Islet of Langerhans (tissue), 1 donor: ENCODE measurements around the gene ZC3H12C.
"Not testable (repeated sequence)": the region's sequence is repeated elsewhere in the genome, so short reads cannot be mapped to it uniquely, and the experiment has no call there.

Experiments used
- FAIRE-seq: peaks from one replicate; lab custom pipeline; 2011; peaks lifted over from hg19 to GRCh38; lab: Jason Lieb, UNC

The ZC3H12C gene

DNA sequence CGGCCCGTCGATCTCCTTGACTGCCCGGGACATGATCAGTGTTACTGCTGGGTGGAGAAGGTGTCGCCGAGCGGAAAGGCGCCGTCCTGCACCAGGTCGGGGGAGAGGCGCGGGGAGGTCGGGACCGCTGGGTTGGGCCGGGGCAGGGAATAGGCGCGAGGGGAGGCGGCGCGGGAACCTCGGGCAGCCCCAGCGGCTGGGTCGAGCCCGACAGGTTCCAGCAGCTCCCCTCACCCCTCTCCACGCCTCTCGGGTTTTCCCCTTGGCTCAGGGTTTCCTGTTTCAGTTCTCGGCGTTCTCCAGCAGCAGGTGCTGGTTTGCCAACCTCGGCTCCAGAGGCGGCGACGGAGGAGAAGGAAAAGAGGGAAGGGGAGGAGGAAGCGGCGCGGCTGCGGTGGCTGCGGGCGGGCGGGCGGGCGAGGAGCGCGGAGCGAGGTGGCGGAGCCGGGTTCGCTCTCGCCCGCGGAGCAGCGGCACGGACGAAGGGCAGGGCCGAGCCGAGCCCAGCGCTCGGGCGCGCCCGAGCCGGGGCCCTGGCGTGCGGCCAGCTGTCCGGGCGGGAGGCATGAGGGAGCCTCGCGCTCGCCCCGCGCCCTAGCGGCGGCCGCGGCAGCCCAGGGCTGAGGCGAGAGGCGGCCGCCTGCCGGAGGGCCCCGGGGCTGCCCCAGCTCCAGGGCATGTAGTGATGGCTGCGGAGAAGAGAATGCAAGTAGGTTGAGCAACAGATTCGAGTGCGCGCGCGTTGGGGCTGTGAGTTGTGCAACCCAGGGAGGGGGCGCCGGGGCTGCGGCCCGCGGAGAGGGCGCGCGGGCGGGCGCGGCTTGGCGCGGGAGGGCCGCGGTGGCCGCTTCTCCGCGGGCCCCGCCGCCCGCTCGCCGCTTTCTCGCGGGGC is at the start of gene ZC3H12C:
Gene ZC3H12C, plus strand, starts transcription at position 878 of the 892 bp plus-strand sequence. CDS start 20 bp downstream, outside the sequence.
- no peak for FAIRE-seq

DNA sequence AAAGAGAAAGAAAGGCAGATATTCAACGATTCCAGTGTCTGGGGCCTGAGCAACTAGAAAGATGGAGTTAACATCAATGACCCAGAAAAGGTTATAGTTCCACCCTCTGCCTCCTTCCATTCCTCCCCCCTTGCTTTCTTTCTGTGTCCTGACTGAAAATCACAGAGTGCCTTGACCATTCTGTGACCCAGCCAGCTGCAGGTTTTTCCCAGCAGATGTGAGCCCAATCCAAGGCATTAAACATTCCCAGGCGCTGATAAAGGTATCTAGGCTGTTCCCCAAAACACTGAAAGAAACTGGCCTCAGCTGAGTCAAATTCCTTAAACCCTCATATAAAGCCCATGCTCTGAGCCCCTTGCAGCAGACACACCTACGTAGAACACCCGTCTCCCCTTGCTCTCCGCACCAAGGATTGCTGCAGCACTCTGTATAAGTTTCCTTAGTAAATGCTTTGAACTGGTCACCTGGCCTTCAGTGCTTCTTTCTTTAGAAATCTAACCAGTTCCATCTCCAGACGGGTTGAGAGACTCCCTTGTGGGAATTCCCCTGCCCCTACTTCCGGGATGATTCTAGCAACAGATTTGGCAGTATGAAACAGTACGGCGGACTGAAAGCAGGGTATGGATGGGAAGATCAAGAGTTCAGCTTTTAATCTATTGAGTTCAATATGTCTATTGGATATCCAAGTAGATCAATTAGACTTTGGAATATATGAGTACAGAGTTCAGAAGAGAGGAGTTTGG is 48.8 kb upstream of the ZC3H12C start:
- FAIRE-seq, result no peak

DNA sequence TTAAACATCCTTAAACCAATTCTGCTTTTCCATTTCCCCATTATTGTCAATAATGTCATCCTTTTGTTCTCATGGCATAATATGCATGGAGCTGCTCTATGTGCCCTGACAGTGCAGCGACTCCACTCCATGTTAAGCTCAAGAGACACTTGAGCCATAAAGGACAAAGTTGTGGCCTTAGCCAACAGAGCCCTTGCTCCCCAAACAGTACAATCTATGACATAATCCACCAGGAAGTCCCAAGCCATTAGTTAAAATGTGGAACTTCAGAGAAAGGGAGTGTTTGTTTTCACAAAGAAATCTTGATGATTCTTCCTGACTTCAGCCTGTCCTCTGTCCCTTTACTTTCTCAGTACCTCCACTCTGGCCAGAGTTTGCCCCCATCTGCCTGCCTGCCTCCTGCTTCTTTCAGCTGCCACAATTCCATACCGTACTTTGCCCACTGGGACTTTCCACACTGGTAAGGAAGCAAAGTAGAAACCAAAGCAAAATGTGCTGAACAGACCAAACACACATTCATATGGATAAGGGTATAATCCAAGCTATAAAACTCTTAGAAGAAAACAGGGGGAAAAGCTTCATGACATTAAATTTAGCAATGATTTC is 46.3 kb upstream of the ZC3H12C start:
- no peak for FAIRE-seq

DNA sequence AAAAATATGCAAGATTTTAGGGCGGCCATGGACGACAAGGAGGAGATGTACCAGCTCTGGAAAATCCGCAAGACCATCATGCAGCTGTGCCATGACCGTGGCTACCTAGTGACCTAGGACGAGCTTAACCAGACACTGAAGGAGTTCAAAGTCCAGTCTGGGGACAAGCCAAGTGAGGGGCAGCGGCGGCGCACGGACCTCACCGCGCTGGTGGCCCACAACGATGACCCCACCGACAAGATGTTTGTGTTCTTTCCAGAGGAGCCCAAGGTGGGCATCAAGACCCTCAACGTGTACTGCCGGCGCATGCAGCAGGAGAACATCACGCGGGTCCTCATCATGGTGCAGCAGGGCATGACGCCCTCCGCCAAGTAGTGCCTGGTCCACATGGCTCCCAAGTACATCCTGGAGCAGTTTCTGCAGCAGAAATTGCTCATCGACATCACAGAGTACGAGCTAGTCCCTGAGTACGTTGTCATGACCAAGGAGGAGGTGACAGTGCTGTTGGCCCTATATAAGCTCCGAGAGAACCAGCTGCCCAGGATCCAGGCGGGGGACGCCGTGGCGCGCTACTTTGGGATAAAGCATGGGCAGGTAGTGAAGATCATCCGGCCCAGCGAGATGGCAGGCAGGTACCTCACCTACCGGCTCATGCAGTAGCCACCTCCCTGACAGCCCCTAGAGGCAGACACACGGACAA is 43.5 kb upstream of the ZC3H12C start:
- FAIRE-seq, result no peak

DNA sequence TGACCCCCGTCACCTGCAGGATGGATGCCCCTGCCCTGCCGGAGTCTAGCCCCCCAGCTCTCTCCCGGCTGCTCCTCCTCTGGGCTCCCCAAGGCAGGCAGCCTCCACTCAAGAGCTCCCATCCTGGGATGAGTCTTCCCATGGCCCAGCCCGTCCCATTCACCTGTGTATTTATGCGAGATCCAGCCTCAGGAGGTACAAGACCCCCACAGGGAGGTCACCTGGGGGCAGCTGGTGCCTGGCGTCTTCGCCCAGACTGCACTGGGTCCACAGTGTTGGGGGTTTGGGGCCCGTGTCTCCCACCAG is 43.0 kb upstream of the ZC3H12C start:
- no peak for FAIRE-seq

DNA sequence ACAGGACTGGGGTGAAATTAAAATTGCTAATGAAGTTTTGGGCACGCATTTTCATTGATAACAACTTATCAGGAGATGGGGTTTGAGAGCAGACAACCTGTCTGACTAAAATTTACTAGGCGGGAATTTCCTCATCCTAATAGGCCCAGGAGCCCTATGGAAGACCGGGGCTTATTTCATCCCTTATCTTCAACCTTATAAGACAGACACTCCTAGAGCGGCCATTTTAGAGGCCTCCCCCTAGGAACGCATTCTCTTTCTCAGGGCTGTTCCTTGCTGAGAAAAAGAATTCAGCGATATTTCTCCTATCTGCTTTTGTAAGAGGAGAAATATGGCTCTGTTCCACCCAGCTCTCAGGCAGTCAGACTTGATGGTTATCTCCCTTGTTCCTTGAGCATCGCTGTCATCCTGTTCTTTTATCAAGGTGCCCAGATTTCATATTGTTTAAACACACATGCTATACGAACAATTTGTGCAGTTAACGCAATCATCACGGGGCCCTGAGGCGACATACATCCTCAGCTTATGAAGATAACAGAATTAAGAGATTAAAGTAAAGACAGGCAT is 39.3 kb upstream of the ZC3H12C start:
- FAIRE-seq, result no peak

DNA sequence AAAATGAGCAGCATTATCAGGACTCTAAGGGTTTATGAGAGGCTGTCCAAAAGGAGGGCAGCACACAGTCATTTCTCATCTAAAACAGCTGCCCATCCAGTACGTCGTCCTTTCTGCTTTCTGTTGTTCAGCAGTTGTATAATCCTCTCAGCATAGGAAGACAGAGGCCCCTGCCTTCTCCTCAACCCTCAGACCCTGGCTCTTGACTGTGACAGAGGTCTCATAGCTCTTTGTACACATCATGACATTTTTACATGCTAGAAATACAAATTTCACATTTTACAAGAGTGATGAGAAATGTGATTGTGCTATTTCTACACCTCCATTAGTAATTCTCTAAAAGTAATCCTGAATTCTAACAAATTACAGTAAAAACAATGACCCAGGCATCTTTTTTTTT is 36.2 kb upstream of the ZC3H12C start:
- FAIRE-seq, result no peak

DNA sequence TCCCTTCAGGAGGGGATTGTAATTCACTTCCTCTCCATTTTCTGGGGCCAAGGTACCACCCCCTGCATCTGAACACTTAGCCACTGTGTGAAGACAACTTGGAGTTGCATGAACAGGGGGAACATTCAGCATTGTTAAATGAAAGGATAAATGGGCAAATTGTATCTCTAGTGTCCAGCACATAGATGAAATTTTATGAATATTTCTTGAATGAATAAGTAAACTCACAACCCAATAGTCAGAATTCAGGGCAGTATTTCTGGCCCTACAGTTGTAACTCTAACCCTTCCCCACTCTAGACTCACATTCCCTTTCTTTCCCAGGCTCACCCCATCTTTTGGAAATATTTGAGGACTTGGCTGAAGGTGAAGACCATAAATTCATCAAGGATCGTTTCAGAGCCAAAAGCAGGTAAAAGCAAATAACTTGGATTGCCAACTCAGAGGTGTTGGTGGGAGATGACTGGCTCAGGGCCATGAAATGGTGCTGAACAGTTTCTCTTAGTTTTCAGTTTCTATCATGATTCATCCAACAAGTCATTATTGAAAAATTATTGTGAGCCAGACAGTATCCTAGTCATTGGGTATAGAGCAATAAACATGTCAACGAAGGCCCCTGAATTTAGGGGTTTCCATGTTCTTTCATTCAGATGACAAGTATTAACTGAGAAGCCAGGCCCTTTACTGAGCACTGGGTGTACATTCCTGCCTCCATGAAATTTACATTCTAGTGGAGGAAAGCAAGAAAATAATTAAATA is 33.3 kb upstream of the ZC3H12C start:
- no peak for FAIRE-seq

DNA sequence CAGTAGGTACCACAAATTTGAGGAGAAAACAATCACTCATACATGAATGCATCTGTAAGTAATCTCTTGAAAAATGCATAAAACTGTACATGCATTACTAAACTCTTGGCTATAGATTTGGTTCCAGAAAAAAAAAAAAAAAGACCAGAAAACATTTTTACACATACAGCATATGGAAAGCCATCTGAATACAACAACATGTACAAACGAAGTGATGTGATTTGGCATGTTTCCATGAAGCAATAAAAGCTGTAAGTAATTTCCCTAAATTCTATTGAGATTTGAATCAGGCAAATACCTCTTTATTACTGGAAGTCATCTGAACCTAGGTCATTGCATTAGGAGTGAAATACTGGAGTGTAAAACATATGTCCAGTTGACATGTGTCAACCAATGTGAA is 31.9 kb upstream of the ZC3H12C start:
- no peak for FAIRE-seq

DNA sequence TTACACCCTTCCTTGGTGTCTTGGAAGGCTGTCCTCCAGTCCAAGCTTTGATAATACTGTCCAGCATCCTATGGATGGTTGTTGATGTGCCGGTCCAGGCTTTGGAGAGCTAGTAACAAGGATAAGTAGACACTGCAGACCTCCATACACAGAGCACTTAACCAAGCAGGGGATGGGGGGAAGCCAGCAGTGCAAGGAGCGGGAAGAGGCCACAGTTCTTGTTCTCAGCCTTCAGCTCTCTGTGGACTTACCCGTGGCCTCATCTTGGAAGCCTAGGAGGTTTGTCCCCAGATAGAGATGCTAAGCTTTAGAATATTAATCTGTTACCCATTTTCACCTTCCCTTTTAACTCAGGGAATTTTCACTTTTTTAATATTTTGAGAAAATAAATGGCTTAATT is 30.9 kb upstream of the ZC3H12C start:
- no peak for FAIRE-seq

DNA sequence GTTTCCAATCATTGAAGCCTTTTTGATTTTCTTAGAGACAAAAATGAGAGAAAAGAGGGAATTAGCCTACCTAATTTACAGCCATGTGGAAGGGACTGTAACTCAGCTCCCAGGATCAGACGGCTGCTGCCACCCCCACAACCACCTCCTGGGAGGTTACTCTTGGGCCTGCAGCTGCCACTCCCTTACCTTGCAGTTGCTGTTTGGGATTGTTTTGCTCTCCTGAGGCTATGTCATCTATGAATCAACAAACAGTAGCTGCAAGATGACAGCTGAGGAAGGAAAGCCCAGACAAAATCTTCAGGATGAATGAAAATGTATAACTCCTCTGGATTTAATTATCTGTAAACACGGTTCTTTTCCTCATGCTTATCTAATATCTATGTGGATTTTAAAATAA is 28.0 kb upstream of the ZC3H12C start:
- FAIRE-seq, result no peak

DNA sequence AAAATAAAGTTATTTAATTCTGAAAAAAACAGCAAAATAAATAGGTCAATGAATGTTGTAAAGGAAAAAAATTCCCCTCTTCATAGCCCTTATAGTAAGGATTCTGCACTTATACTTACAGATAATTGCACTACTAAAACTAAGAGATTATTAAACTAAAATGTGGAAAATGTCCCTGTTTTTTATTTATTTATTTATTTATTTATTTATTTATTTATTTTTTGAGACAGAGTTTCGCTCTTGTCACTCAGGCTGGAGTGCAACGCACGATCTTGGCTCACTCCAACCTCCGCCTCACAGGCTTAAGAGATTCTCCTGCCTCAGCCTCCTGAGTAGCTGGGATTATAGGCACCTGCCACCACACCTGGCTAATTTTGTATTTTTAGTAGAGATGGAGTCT is 25.2 kb upstream of the ZC3H12C start:
- not testable (repeated sequence) for FAIRE-seq

DNA sequence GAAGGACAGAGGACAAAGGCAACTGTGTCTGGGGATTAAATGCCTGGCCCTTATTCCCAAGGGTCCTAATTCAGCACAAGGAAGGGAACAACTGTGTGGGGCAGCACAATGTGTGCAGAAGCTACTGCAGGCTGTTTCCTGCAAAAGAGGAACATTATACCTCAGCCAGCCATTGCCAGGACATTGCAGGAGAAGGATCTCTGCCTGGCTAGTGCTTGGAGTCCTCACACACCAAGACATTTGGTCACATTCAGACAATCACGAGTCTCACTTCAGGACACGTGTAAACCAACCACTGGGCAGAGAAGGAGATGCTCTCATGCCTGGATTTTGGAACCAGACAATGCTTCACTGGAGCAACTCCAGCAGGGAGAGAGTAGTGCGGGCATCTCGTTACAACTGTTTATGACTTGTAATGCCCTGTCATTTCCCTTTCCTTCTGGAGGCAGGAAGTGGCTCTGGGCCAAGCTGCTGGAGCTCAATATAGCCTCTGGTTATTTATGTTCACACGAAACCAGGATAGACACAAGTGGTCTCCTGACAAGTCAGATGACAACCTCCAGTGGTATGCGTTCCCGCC is 23.9 kb upstream of the ZC3H12C start:
- FAIRE-seq, result no peak

DNA sequence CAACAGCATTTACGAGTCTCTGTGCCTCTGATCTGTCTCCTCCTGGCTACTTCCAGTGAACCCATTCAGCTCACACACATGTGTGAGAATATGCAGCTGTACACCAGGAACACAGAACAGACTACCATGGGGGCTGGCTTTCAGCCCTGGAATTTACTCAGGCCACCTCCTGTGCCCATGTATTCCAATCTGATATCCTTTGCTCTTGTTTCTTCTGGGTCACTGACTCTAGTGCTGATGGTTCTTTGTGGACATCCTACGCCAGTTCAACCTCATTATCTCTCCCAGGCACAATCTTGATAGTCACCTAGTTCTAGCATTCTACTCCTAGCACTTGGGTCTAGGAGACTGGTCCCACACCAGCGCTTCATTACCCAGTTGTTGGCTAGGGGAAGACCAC is 23.0 kb upstream of the ZC3H12C start:
- FAIRE-seq, result no peak

DNA sequence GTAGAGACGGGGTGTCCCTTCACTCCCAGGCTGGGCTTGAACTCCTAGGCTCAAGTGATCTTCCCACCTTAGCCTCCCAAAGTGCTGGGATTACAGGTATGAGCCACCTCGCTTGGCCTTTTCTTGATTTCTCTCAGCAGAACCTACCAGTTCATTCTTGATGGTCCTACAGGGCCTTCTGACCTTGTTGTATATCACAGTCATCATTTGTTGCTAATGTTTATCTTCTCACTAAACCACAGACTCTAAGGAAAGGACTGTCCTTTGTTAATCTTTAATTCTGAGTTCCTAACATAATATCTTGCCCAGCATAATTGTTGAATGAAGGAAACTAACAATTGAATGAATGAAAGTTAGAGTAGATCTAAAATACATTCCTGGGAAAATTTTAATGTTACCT is 22.0 kb upstream of the ZC3H12C start:
- no peak for FAIRE-seq

DNA sequence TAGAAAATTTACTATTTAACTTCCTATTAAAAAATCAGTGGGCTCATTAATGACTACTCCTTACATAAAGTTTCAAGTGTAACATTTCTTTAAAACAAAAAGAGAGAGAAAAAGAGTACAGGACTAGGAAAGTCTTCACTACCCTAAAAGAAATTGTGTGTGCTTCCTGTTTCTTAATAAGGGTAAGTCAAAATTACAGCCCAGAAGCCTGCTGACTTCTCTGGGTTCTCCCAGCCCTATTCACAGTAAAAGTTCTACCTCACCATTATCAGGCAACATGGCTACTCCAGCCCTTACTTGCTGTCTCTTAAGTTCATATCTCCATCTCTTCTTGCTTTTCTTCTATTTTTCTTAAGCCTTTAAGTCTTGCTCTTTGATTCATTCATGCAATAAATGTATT is 20.3 kb upstream of the ZC3H12C start:
- FAIRE-seq, result no peak

DNA sequence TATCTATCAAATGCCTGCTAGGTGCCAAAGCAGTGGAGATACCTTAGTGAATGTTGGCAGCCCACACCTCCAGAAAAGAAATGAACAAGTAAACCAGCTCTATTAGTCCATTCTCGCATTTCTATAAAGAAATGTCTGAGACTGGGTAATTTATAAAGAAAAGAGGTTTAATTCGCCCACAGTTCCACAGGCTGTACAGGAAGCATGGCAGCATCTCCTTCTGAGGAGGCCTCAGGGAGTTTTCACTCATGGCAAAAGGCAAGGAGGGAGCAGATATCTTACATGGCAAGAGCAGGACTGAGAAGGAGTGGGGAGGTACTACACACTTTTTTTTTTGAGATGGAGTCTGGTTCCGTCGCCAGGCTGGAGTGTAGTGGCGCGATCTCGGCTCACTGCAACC is 18.7 kb upstream of the ZC3H12C start:
- FAIRE-seq, result no peak

DNA sequence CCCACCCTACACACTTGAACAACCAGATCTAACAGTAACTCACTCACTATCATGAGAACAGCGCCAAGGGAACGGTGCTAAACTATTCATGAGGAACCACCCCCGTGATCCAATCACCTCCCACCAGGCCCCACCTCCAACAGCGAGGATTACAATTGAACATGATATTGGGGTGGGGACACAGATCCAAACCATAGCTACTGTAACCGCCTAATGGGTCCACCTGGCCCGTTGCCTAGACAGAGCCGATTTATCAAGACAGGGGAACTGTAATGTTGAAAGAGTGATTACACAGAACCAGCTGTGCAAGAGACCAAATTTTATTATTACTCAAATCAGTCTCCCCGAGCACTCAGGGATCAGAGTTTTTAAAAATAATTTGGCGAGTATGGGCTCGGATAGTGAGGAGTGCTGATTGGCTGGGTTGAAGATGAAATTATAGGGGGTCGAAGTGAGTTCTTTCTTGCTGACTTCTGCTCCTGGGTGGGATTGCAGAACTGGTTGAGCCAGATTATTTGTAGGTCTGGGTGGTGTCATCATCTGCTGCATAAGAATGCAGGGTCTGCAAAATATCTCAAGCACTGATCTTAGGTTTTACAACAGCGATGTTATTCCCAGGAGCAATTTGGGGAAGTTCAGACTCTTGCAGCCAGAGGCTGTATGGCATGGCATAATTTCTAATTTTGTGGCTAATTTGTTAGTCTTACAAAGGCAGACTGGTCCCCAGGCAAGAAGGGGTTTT is 17.9 kb upstream of the ZC3H12C start:
- FAIRE-seq, result no peak

DNA sequence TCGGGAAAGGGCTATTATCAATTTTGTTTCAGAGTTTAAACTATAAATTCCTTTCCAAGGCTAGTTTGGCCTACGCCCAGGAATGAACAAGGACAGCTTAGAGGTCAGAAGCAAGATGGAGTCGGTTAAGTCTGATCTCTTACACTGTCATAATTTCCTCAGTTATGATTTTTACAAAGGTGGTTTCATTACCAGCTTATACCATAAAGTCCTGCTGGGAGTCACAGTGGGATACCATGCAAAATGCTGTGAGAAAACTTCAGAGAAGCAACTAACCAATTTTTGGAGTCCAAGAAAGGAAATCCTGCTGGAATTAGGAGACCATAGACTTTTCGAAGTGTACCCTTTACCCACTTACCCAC is 17.4 kb upstream of the ZC3H12C start:
- FAIRE-seq, result no peak

DNA sequence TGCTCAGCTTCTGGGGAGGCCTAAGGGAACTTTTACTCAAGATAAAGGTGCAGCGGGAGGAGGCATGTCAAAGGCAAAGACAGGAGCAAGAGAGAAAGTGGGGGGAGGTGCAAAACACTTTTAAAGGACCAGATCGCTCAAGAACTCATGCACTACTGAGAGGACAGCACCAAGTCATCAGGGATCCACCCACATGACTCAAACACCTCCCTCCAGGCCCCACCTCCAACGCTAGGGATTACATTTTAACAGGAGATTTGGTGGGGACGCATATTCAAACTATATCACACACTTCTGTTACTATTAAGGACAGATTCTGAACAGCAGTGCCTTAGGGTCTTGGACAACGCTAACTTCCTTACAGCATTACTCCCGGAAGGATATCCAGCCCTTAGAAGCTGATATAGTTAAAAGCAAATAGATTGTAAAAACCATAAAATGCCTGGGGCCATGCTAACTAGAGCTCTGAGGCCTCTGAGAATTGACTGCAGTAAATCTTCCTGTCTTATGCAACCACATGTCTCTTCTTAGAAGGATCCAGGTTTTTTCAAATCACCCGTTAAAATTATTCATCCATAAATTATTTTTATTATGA is 16.7 kb upstream of the ZC3H12C start:
- FAIRE-seq, result no peak
